ENCODE data around the gene TDRD10. TPM values are rescaled to one million over a fixed set of nuclear protein-coding genes. Genes with fewer than 3 reads are reported as not detected.

Gene TDRD10
- total and polyA plus RNA-seq, 2 of the 4 experiments (the other 2 are of a cell fraction), result not detected

GRCh38 chr1:154479764-154480421 is 22.1 kb upstream of the TDRD10 start:
- Histone ChIP-seq H3K27me3 (ENCODE audit: control insufficient read depth, insufficient read depth, low read length) (peaks cover 5% of the 10 kb centered on the region; the same call in 1 of the 2 replicates), H3K9me3 (ENCODE audit: control insufficient read depth, insufficient read depth, low read length) (no peaks in the 10 kb centered on the region), H2BK120ac (ENCODE audit: low read depth, low read length) (peak overlapping the region; percentile 61), H2BK5ac (ENCODE audit: low read depth, low read length, poor library complexity, severe bottlenecking) (no peak overlapping the region), H2AK5ac (ENCODE audit: low read depth, low read length) (no peak overlapping the region), H2BK20ac (ENCODE audit: low read depth, low read length) (0 out of 2 replicates have a peak overlapping the region, but pooled peaks have one; percentile 57), H2AFZ (replicated peaks; ENCODE audit: low read length, poor library complexity) (no peak overlapping the region), H3K4me2 (ENCODE audit: low read depth, low read length) (no peak overlapping the region), H3K18ac (ENCODE audit: low read depth, low read length) (no peak overlapping the region), H3K27ac (ENCODE audit: insufficient read depth, low read length) (no peak overlapping the region), H3K23ac (ENCODE audit: low read depth, low read length) (no peak overlapping the region), H4K8ac (ENCODE audit: low read depth in 2 of 2, low read length in 2 of 2) (peak overlapping the region in 1 of 2 experiments; percentile 76; a peak in 2 of 4 replicates), H3K4me1 (ENCODE audit: control insufficient read depth, insufficient read depth, low read length) (peaks cover 3% of the 10 kb centered on the region), H3K36me3 (ENCODE audit: control insufficient read depth, insufficient read depth, low read length) (no peaks in the 10 kb centered on the region), H3K14ac (replicated peaks; ENCODE audit: low read depth, low read length) (no peak overlapping the region), H2AK9ac (replicated peaks; ENCODE audit: low read depth, low read length, poor library complexity) (no peak overlapping the region), H3K9ac (ENCODE audit: low read depth, low read length) (no peak overlapping the region), H3K56ac (ENCODE audit: extremely low read depth, insufficient read depth, low read length) (no peak overlapping the region), H3K9me1 (ENCODE audit: insufficient read depth, low read length) (peaks cover 5% of the 10 kb centered on the region; the same call in 1 of the 2 replicates), H2BK15ac (ENCODE audit: low read depth, low read length) (no peak overlapping the region), H3K4me3 (ENCODE audit: insufficient read depth, low read depth, low read length) (no peak overlapping the region), H3K4ac (ENCODE audit: low read depth, low read length) (no peak overlapping the region), H4K20me1 (ENCODE audit: insufficient read depth, low read length) (peaks cover 4% of the 10 kb centered on the region; the same call in 1 of the 2 replicates), H3K79me1 (ENCODE audit: low read depth in 1 of 2, low read length in 2 of 2) (no peaks in the 10 kb centered on the region), H4K5ac (ENCODE audit: low read depth, low read length) (no peak overlapping the region), H4K91ac (ENCODE audit: insufficient read depth, low read depth, low read length) (no peak overlapping the region)
- CTCF ChIA-PET, result interaction anchor here (0.6 to 2.1 kb wide), 15 partner anchors 9 to 469 kb away, joined by 3 to 14 read pairs (median 3); partner anchors contain the start of gene AQP10
- dilution Hi-C loops (cut with HindIII; ENCODE audit: low sequenced_read_pairs, unreplicated experiment) (no loop called here), intact Hi-C loops (cut with micrococcal nuclease) (loop anchor here (1.0 to 10.0 kb wide), 6 partner anchors 66 to 605 kb away; no protein-coding TSS in a partner anchor), in situ Hi-C loops (cut with MboI; ENCODE audit: low sequenced_read_pairs) (loop anchor here (5.0 kb wide), 1 partner anchor 402 kb away; no protein-coding TSS in a partner anchor)
- peak; percentile 93 for ATAC-seq (ENCODE audit: low read depth)
- no TSS peak for BruUV-seq (replicated peaks)
- POLR2A ChIA-PET (ENCODE audit: unreplicated experiment), result interaction anchor here (0.6 kb wide), 1 partner anchor 129 kb away, joined by 4 read pairs; no protein-coding TSS in a partner anchor
- WGBS, 2 experiments (ENCODE audit: extremely low coverage in 2 of 2, insufficient read length in 1 of 2), result 0% methylated on average over 1 of the region's 9 CpGs; no CpG with 5 or more reads in 1 of the 2 experiments
- DNase-seq, result peak; percentile 85
- TF ChIP-seq MAFK (IDR thresholded peaks at IDR 0.05; ENCODE audit: low read depth, low read length) (peak; percentile 99), RCOR1 (IDR thresholded peaks at IDR 0.05; ENCODE audit: insufficient replicate concordance, low read length) (no peak), RAD21 (IDR thresholded peaks at IDR 0.05; ENCODE audit: low read length) (peak; percentile 93), MAZ (IDR thresholded peaks at IDR 0.05; ENCODE audit: borderline replicate concordance, low read depth, low read length) (peak; percentile 37; the same call in 1 of the 2 replicates), CTCF (conservative IDR thresholded peaks at IDR 0.05; ENCODE audit: low read depth, low read length) (peak; percentile 98), NFE2L2 (IDR thresholded peaks at IDR 0.05; ENCODE audit: low read depth, low read length) (peak; percentile 47), POLR2A (IDR thresholded peaks at IDR 0.05; ENCODE audit: low read depth, low read length) (peak; percentile 40; the same call in 1 of the 2 replicates), SMC3 (IDR thresholded peaks at IDR 0.05; ENCODE audit: low read depth, low read length) (peak; percentile 93), FOS (IDR thresholded peaks at IDR 0.05; ENCODE audit: low read depth, low read length) (no peak), CHD1 (IDR thresholded peaks at IDR 0.05; ENCODE audit: low read depth, low read length) (peak; percentile 54; the same call in 1 of the 2 replicates), BHLHE40 (IDR thresholded peaks at IDR 0.05; ENCODE audit: low read depth, low read length) (no peak), ELK1 (IDR thresholded peaks at IDR 0.05; ENCODE audit: borderline replicate concordance, low read depth, low read length) (no peak), RFX5 (IDR thresholded peaks at IDR 0.05; ENCODE audit: low read depth, low read length) (peak; percentile 48; the same call in 1 of the 2 replicates), USF2 (IDR thresholded peaks at IDR 0.05; ENCODE audit: low read depth, low read length) (no peak)

All from IMR-90 (cell line).